Cardiac muscle cell (in vitro differentiated cells and primary cell): Measurements from ENCODE around the gene NRG3. TPM values are rescaled to one million over a fixed set of nuclear protein-coding genes. Genes with fewer than 3 reads are reported as not detected.

Source experiments
- DNase-seq, 2 donors: peaks; one replicate each; pipeline versions ENCODE4 v3.0.0 to v3.0.0-alpha.2; 2010 to 2017; ENCODE audit warnings: low read depth in 1 of 2, low spot score in 1 of 2
- H3K27ac ChIP-seq: fragments of 200-600 bp; sonication (generic); 2 replicates; pipeline ENCODE4 v1.5.1; 2016
- H3K27me3 ChIP-seq: fragments of 200-600 bp; sonication (generic); 2 replicates; pipeline ENCODE4 v1.6.0; 2016; ENCODE audit warnings: control low read depth
- H3K36me3 ChIP-seq: fragments of 200-600 bp; sonication (generic); 2 replicates; pipeline ENCODE4 v1.5.1; 2016; ENCODE audit warnings: control low read depth
- H3K4me1 ChIP-seq: fragments of 200-600 bp; sonication (generic); 2 replicates; pipeline ENCODE4 v1.8.1; 2017; ENCODE audit warnings: low read depth, mild to moderate bottlenecking, mixed run types
- H3K4me3 ChIP-seq: fragments of 200-600 bp; sonication (generic); 2 replicates; pipeline ENCODE4 v1.5.1; 2016; ENCODE audit warnings: mild to moderate bottlenecking
- H3K9me3 ChIP-seq: fragments of 200-600 bp; sonication (generic); 2 replicates; pipeline ENCODE4 v1.5.1; 2017; ENCODE audit warnings: low read depth, mild to moderate bottlenecking, control low read depth
- CTCF ChIP-seq: IDR thresholded peaks from 2 replicates; pipeline ENCODE4 v1.5.1; 2012; ENCODE audit warnings: low read depth, mild to moderate bottlenecking, low read length
- polyA plus RNA-seq: library from polyadenylated mRNA; unstranded; fragments of >200 nt; fragmentation: Nextera tagmentation; extraction: Ambion mirVana; gene quantifications from 2 replicates; pipeline ENCODE4 v1.2.1, GENCODE V29; 2016
- total RNA-seq: library from RNA; depleted of rRNA; stranded (reverse); fragments of >200 nt; gene quantifications from 2 replicates; pipeline ENCODE4 v1.2.3, GENCODE V29; 2016

Gene NRG3
- total and polyA plus RNA-seq, 2 experiments from 2014 or later: 0.48 to 0.55 TPM

GRCh38 chr10:82124713-82125112 lies 249.7 kb downstream of the NRG3 start:
- Histone ChIP-seq H3K36me3 (no peaks in the 10 kb centered on the region), H3K27me3 (no peaks in the 10 kb centered on the region), H3K4me3 (no peak overlapping the region), H3K9me3 (no peaks in the 10 kb centered on the region), H3K27ac (no peak overlapping the region), H3K4me1 (no peaks in the 10 kb centered on the region)
- TF ChIP-seq CTCF: no peak
- DNase-seq: no peak

GRCh38 chr10:82128527-82128926 lies 253.5 kb downstream of the NRG3 start:
- Histone ChIP-seq H3K27me3 (no peaks in the 10 kb centered on the region), H3K4me1 (no peaks in the 10 kb centered on the region), H3K27ac (no peak overlapping the region), H3K36me3 (no peaks in the 10 kb centered on the region), H3K4me3 (no peak overlapping the region), H3K9me3 (no peaks in the 10 kb centered on the region)
- TF ChIP-seq CTCF: no peak
- DNase-seq: no peak

- no peaks in the 10 kb centered on the region for H3K4me1 ChIP-seq
- no peak for TF ChIP-seq CTCF
- H3K27ac ChIP-seq: no peak overlapping the region
- no peaks in the 10 kb centered on the region for H3K36me3 ChIP-seq
- DNase-seq: no peak
- H3K9me3 ChIP-seq: no peaks in the 10 kb centered on the region
- H3K27me3 ChIP-seq: no peaks in the 10 kb centered on the region
- no peak overlapping the region for H3K4me3 ChIP-seq
Observed at GRCh38 chr10:82136103-82136502, 261.1 kb downstream of the NRG3 start.

GRCh38 chr10:82144153-82144552 lies 269.2 kb downstream of the NRG3 start:
- no peak for DNase-seq
- Histone ChIP-seq H3K27ac (no peak overlapping the region), H3K4me3 (no peak overlapping the region), H3K27me3 (no peaks in the 10 kb centered on the region), H3K36me3 (no peaks in the 10 kb centered on the region), H3K9me3 (no peaks in the 10 kb centered on the region), H3K4me1 (no peaks in the 10 kb centered on the region)
- no peak for TF ChIP-seq CTCF

GRCh38 chr10:82148764-82149163 lies 273.8 kb downstream of the NRG3 start:
- no peak for DNase-seq
- TF ChIP-seq CTCF: no peak
- Histone ChIP-seq H3K4me1 (no peaks in the 10 kb centered on the region), H3K27me3 (no peaks in the 10 kb centered on the region), H3K4me3 (no peak overlapping the region), H3K27ac (no peak overlapping the region), H3K36me3 (no peaks in the 10 kb centered on the region), H3K9me3 (no peaks in the 10 kb centered on the region)

GRCh38 chr10:82149674-82150073 lies 274.7 kb downstream of the NRG3 start:
- Histone ChIP-seq H3K4me3 (no peak overlapping the region), H3K27me3 (no peaks in the 10 kb centered on the region), H3K4me1 (no peaks in the 10 kb centered on the region), H3K9me3 (no peaks in the 10 kb centered on the region), H3K27ac (no peak overlapping the region), H3K36me3 (no peaks in the 10 kb centered on the region)
- DNase-seq: no peak
- no peak for TF ChIP-seq CTCF
